Measurements from ENCODE around the gene ST6GALNAC4.
"Not testable (repeated sequence)": the region's sequence is repeated elsewhere in the genome, so short reads cannot be mapped to it uniquely, and the experiment has no call there.

The ST6GALNAC4 gene

GRCh38 chr9:127884976-127885490 is 31.8 kb downstream of the ST6GALNAC4 start:
- no peak for DNase-seq

- peak; percentile 99 for DNase-seq
Observed at GRCh38 chr9:127884427-127884911, 32.4 kb downstream of the ST6GALNAC4 start.

DNA sequence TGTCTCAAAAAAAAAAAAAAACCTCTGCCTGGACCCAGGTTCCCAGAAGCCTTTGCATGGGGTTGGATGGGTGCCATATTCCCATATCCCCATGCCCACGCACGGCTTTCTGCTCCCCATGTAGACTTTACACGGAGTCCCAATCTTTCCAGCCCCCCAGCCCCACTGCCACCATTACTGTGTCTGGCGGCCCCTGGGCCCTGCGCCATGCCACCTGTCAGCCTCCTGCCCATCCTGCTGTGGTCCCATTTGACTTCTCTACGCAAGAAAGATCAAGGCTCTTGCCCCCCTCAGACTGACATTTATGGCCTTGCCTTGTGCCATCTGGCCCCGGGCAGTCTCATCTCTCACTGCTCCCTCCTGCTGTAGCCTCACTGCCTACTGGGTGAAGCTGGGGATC is 32.9 kb downstream of the ST6GALNAC4 start:
- no peak for DNase-seq

GRCh38 chr9:127881715-127882114 is 35.1 kb downstream of the ST6GALNAC4 start:
- not testable (repeated sequence) for DNase-seq

DNA sequence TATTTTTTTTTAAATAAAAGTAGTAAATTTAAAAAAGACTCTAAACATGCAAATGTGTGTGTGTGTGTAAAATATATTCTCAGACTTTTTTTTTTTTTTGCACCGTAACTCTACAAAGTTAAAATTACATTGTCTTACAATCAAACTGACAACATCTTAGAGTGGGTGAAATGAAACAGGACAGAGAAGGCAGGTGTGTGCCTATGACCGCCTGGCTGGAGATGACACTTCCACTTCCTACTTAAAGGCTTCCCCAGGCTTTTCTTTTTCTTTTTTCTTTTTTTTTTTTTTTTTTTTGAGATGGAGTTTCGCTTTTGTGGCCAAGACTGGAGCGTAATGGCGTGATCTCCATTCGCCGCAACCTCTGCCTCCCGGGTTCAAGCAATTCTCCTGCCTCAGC is 36.7 kb downstream of the ST6GALNAC4 start:
- DNase-seq = no peak

DNA sequence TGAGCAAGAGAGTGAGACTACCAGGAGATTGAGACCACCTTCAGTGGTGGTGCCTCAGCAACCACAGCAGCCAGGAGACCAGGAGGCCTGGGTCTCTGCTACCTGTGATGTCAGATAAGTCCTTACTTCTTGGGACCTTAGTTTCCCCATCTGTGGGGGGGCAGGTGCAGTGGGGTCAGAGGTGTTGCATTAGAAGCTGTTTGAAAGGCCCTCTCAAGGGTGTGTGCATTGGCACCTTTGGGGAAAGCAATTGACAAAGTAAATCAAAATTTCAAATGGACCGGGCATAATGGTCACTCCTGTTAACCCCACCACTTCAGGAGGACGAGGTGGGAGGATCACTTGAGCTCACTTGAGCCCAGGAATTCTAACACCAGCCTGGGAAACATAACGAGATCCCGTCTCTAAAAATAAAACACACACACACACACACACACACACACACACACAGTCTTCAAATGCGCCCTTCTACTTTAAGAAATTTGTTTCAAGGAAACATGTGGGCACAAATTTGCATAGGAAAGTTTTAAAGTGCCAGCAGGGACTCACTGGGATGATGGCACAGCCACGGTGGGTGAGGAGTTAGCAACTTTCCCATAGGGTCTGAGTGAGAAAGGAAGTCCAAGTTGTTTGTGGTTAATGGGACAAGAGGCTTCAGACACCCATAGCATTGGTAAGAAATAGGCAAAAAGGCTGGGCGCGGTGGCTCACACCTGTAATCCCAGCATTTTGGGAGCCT is 38.0 kb downstream of the ST6GALNAC4 start:
- no peak for DNase-seq

- no peak for DNase-seq
Observed at GRCh38 chr9:127878001-127878651, 38.7 kb downstream of the ST6GALNAC4 start.

- no peak for DNase-seq
Observed at GRCh38 chr9:127877566-127877998, 39.3 kb downstream of the ST6GALNAC4 start, which contains the start of gene AK1. AK1 (minus strand) TSS chr9:127877675; CDS start chr9:127874617, 3,058 bp downstream.

GRCh38 chr9:127876764-127877562 is 39.9 kb downstream of the ST6GALNAC4 start:
- no peak for DNase-seq

- no peak for DNase-seq
Observed at GRCh38 chr9:127876026-127876763, 40.6 kb downstream of the ST6GALNAC4 start.

GRCh38 chr9:127875306-127875966 is 41.4 kb downstream of the ST6GALNAC4 start:
- DNase-seq = no peak

DNA sequence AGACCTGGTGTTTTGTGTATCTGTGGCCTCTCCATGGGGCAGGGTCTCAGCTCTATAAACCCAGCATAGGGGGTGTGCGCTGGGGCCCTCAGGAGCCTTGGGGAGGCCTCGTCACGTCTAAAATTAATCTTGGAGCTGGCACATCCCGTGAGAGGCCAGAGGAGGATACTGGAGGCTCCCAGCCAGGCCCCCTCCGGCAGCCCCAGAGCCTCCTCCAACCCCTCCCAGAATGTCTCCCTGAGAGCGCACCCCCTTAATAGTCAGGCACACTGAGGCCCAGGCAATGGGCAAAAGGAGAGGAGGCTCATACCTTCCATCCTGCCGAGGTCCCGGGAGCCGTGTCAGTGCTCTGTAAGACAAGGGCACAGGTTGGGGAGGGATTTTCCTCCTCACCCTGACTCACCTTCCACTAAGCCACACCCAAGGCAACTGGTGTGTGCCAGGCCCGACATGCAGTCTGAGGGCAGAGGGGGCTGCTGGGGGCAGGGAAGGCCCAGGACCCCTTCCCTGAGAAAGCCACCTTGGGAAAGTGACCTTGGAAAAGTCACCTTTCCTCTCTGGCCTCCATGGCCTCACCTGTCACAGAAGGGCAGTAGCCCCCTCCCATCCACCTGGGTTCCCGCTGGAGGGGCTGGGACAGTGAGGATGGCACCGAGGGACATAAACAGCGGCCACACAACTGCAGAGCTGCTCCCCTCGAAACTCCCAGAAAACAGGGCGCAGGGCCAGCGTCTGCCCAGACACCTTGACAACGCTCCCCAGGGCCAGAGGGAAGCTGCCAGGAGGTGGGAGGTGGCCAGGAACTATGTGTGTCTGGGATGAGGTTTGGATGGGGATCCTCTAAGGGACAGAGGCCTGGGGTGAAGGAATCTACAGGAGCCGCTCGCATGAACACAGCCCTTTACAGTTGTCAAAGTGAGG is 42.3 kb downstream of the ST6GALNAC4 start:
- no peak for DNase-seq

- no peak for DNase-seq
Observed at GRCh38 chr9:127873886-127874285, 43.0 kb downstream of the ST6GALNAC4 start.

GRCh38 chr9:127873223-127873691 is 43.6 kb downstream of the ST6GALNAC4 start:
- DNase-seq = no peak

- no peak for DNase-seq
Observed at GRCh38 chr9:127872369-127873222, 44.2 kb downstream of the ST6GALNAC4 start.

GRCh38 chr9:127871531-127871930 is 45.3 kb downstream of the ST6GALNAC4 start:
- no peak for DNase-seq

- DNase-seq = no peak
Observed at GRCh38 chr9:127870887-127871286, 46.0 kb downstream of the ST6GALNAC4 start.

DNA sequence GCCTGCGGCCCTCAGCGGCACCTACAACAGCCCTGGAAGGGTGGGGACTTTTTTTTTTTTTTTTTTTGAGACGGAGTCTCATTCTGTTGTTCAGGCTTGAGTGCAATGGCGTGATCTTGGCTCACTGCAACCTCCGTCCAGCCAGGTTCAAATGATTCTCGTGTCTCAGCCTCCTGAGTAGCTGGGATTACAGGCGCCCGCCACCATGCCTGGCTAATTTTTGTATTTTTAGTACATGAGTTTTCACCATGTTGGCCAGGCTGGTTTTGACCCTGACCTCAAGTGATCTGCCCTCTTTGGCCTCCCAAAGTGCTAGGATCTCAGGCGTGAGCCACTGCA is 46.7 kb downstream of the ST6GALNAC4 start:
- DNase-seq = not testable (repeated sequence)

DNA sequence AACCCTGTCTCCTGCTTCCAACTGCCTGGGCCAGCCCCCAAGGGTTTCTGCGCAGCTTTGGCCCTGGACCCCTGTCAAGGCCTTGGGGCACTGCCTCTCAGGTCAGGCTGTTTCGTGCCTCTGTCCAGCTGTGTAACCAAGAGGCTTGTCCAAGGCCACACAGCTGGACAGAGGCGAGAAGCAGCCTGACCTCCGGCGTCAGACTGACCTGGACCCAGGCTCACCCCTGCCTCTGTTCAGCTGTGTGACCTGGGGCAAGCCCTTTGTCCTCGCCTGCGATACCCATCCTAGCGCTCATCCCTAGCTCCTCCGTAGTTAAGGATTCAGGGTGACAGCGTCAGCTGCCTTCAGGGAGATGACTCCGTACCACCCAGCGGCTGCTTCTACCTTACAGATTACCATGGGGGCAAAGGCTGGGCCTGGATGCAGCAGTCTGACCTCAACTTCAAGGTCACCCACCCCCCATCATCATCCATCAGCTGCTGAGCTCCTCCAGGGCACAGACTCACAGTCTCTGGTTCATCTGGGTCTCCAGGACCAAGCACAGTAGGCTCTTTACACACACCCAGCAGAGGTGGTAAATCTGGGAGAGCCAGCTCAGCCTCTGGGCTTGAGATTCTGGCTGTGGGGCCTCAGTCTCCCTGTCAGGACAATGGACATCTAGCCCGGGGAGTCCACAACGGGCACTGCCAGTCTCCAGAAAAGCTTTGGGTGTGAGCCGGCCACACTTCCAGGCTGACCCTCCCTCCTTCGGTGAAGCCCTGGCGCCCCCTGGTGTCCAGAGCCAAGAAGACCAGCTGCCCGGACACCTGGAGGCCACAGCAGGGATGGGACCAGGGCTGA is 47.3 kb downstream of the ST6GALNAC4 start:
- DNase-seq = peak; percentile 86
